HEK293T (cell line): ENCODE measurements around the gene GPHN.

Experiments
- CTCF ChIA-PET: fragments of 350-600 bp; formaldehyde crosslinking; extraction: SDS; loops from one replicate; lab custom pipeline; 2021; ENCODE audit warnings: antibody characterized with exemption, inconsistent platforms; lab: Yijun Ruan, JAX
- POLR2A ChIA-PET: fragments of 350-600 bp; formaldehyde crosslinking; extraction: SDS; loops from one replicate; lab custom pipeline; 2020; ENCODE audit warnings: antibody characterized with exemption, inconsistent platforms; lab: Yijun Ruan, JAX
- DNase-seq: peaks from one replicate; pipeline ENCODE4 v3.0.0; 2012; ENCODE audit warnings: mixed read lengths; ENCODE audit errors: extremely low spot score
- ARNT ChIP-seq: fragments of 450-650 bp; IDR thresholded peaks from 2 replicates; pipeline ENCODE4 v1.6.1; 2017; ENCODE audit warnings: mild to moderate bottlenecking
- BHLHE40 ChIP-seq: fragments of 450-650 bp; IDR thresholded peaks from 2 replicates; pipeline ENCODE4 v1.6.1; 2016; ENCODE audit warnings: mild to moderate bottlenecking, moderate library complexity, borderline replicate concordance
- CTBP1 ChIP-seq: fragments of 450-650 bp; IDR thresholded peaks from 2 replicates; pipeline ENCODE4 v1.6.1; 2016; ENCODE audit warnings: borderline replicate concordance
- ELF4 ChIP-seq: fragments of 450-650 bp; IDR thresholded peaks from 2 replicates; pipeline ENCODE4 v1.6.1; 2017; ENCODE audit warnings: antibody characterized with exemption
- FOXA1 ChIP-seq: fragments of 450-650 bp; IDR thresholded peaks from 2 replicates; pipeline ENCODE4 v1.6.1; 2016; ENCODE audit warnings: mild to moderate bottlenecking
- FOXK2 ChIP-seq: fragments of 450-650 bp; IDR thresholded peaks from 2 replicates; pipeline ENCODE4 v1.6.1; 2016; ENCODE audit warnings: mild to moderate bottlenecking
- FOXM1 ChIP-seq: fragments of 450-650 bp; IDR thresholded peaks from 2 replicates; pipeline ENCODE4 v1.6.1; 2017; ENCODE audit warnings: mild to moderate bottlenecking, borderline replicate concordance
- HDGF ChIP-seq: fragments of 450-650 bp; IDR thresholded peaks from 2 replicates; pipeline ENCODE4 v1.6.1; 2017; ENCODE audit warnings: antibody characterized with exemption, borderline replicate concordance
- L3MBTL2 ChIP-seq: fragments of 450-650 bp; conservative IDR thresholded peaks from 2 replicates; pipeline ENCODE4 v1.6.1; 2016; ENCODE audit warnings: mild to moderate bottlenecking
- LEF1 ChIP-seq: fragments of 450-650 bp; IDR thresholded peaks from 2 replicates; pipeline ENCODE4 v1.6.1; 2017; ENCODE audit warnings: mild to moderate bottlenecking, borderline replicate concordance
- NFRKB ChIP-seq: fragments of 450-650 bp; IDR thresholded peaks from 2 replicates; pipeline ENCODE4 v1.6.1; 2016; ENCODE audit warnings: mild to moderate bottlenecking, moderate library complexity
- SP1 ChIP-seq: fragments of 450-650 bp; IDR thresholded peaks from 2 replicates; pipeline ENCODE4 v1.6.1; 2017
- SUZ12 ChIP-seq: fragments of 450-650 bp; IDR thresholded peaks from 2 replicates; pipeline ENCODE4 v1.6.1; 2016; ENCODE audit warnings: mild to moderate bottlenecking
- TARDBP ChIP-seq: fragments of 450-650 bp; IDR thresholded peaks from 2 replicates; pipeline ENCODE4 v1.6.1; 2016
- ZNF384 ChIP-seq: fragments of 450-650 bp; IDR thresholded peaks from 2 replicates; pipeline ENCODE4 v1.6.1; 2016
- TF ChIP-seq, protein P1 (sequence below): fragments of 450-650 bp; IDR thresholded peaks from 2 replicates; pipeline ENCODE4 v1.6.1; 2016

The GPHN gene

GRCh38 chr14:66842911-66843512 lies 335.1 kb downstream of the GPHN start:
- TF ChIP-seq CTBP1 (no peak), SUZ12 (no peak), LEF1 (no peak), BHLHE40 (no peak), FOXA1 (no peak), TARDBP (no peak), SP1 (no peak), ARNT (no peak), HDGF (no peak), NFRKB (no peak), FOXK2 (no peak), ELF4 (no peak), ZNF384 (no peak)
- TF ChIP-seq, protein P1, sequence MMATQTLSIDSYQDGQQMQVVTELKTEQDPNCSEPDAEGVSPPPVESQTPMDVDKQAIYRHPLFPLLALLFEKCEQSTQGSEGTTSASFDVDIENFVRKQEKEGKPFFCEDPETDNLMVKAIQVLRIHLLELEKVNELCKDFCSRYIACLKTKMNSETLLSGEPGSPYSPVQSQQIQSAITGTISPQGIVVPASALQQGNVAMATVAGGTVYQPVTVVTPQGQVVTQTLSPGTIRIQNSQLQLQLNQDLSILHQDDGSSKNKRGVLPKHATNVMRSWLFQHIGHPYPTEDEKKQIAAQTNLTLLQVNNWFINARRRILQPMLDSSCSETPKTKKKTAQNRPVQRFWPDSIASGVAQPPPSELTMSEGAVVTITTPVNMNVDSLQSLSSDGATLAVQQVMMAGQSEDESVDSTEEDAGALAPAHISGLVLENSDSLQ = no peak
- DNase-seq = no peak
- ChIA-PET CTCF (no interaction called here), POLR2A (no interaction called here)

DNA sequence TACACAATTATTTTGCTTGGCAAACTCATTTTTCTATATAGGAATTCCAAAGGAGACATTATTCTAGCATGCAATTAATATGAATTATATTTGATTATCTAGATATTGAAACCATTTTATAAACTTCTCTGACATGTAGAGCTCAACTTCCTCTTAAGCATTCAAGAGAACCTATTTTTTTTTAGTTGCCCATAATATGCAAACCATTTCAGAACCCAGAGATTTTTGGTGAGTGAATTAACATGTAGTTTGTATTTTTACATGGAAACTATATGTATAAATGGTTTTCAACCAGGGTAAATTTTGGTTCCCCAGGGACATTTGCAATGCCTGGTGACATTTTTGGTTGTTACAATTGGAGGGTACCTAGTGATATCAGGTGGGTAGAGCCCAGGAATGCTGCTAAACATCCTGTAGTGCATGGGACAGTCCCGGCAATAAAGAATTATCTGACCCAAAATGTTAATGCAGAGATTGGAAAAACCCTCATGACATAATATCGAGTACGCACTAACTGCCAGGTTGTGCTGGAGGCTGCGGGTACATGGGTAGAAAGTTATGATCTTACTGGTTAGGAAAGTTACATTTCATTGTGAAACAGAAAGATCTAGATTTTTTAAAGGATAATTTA lies 342.4 kb downstream of the GPHN start:
- POLR2A ChIA-PET = no interaction called here
- TF ChIP-seq ZNF384 = no peak
- CTCF ChIA-PET = no interaction called here
- DNase-seq = no peak

DNA sequence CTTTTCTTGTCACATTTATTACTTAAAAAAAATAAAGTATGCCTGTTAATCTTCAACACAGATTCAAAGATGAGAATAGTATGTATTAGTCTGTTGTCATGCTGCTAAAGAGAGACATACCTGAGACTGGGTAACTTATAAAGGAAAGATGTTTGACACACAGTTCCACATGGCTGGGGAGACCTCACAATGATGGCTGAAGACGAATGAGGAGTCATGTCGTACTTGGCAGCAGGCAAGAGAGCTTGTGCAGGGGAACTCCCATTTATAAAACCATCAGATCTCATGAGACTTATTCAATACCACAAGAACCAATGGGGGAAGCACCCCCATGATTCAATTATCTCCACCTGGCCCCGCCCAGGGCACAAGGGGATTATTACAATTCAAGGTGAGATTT lies 345.4 kb downstream of the GPHN start:
- POLR2A ChIA-PET = no interaction called here
- DNase-seq = no peak
- TF ChIP-seq ZNF384 = no peak
- no peak for TF ChIP-seq BHLHE40
- TF ChIP-seq FOXA1 = no peak
- TF ChIP-seq ELF4 = no peak
- no peak for TF ChIP-seq SUZ12
- no peak for TF ChIP-seq TARDBP
- TF ChIP-seq CTBP1 = no peak
- TF ChIP-seq FOXK2 = no peak
- no peak for TF ChIP-seq SP1
- no peak for TF ChIP-seq HDGF
- TF ChIP-seq NFRKB = no peak
- TF ChIP-seq L3MBTL2 = no peak
- TF ChIP-seq FOXM1 = no peak
- TF ChIP-seq, protein P1 = no peak
- no peak for TF ChIP-seq ARNT
- TF ChIP-seq LEF1 = no peak
- CTCF ChIA-PET = no interaction called here

- CTCF ChIA-PET = no interaction called here
- POLR2A ChIA-PET = no interaction called here
- TF ChIP-seq FOXM1 = no peak
- TF ChIP-seq CTBP1 = no peak
- no peak for TF ChIP-seq BHLHE40
- TF ChIP-seq LEF1 = no peak
- TF ChIP-seq FOXA1 = no peak
- TF ChIP-seq ELF4 = no peak
- no peak for TF ChIP-seq HDGF
- TF ChIP-seq ZNF384 = no peak
- TF ChIP-seq, protein P1 = no peak
- no peak for TF ChIP-seq FOXK2
- no peak for TF ChIP-seq NFRKB
- DNase-seq = no peak
Measured at GRCh38 chr14:66857867-66858266, 349.9 kb downstream of the GPHN start.

DNA sequence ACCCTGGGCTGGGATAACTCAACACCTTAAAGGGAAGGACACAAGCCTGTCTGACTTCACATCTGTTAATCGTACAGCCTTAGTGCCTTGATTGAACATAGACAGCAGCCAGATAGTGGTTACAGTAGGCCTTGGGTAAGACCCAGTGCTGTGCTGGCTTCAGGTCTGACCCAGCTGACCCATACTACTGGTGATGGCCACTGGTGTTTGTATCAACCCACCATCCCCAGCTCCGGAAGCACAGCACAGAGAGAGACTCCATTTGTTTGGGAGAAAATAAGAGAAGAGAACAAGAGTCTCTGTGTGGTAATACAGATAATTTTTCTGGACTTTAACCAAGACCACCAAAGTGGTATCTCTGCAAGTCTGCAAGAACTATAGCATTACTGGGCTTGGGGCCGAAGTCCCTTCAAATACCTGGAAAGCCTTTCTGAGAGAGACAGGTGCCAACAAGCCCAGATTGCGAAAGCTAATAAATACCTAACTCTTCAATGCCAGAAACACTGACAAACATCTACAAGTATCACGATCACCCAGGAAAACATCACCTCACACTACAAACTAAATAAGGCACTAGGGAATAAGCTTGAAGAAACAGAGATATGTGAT lies 351.2 kb downstream of the GPHN start:
- ChIA-PET POLR2A (no interaction called here), CTCF (no interaction called here)
- no peak for DNase-seq
- no peak for TF ChIP-seq BHLHE40
- no peak for TF ChIP-seq FOXA1
- no peak for TF ChIP-seq SP1
- no peak for TF ChIP-seq ELF4
- TF ChIP-seq, protein P1 = no peak
- TF ChIP-seq SUZ12 = no peak
- TF ChIP-seq TARDBP = no peak
- TF ChIP-seq ZNF384 = no peak
- TF ChIP-seq L3MBTL2 = no peak
- no peak for TF ChIP-seq NFRKB
- no peak for TF ChIP-seq CTBP1
- no peak for TF ChIP-seq FOXK2
- no peak for TF ChIP-seq FOXM1
- TF ChIP-seq HDGF = no peak
- TF ChIP-seq LEF1 = no peak
